Stimulated activated CD4-positive, alpha-beta T cell treated with anti-CD3 and anti-CD28 coated beads, TNF-alpha, amount 100 ng/mL, for 24 hours (primary cell): ENCODE results near the gene PSMF1.

Experiments used
- DNase-seq, 3 experiments: peaks; one replicate each; pipeline ENCODE4 v3.0.0-alpha.2; 2020; ENCODE audit warnings: low read depth in 3 of 3

Gene PSMF1, protein sequence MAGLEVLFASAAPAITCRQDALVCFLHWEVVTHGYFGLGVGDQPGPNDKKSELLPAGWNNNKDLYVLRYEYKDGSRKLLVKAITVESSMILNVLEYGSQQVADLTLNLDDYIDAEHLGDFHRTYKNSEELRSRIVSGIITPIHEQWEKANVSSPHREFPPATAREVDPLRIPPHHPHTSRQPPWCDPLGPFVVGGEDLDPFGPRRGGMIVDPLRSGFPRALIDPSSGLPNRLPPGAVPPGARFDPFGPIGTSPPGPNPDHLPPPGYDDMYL

DNA sequence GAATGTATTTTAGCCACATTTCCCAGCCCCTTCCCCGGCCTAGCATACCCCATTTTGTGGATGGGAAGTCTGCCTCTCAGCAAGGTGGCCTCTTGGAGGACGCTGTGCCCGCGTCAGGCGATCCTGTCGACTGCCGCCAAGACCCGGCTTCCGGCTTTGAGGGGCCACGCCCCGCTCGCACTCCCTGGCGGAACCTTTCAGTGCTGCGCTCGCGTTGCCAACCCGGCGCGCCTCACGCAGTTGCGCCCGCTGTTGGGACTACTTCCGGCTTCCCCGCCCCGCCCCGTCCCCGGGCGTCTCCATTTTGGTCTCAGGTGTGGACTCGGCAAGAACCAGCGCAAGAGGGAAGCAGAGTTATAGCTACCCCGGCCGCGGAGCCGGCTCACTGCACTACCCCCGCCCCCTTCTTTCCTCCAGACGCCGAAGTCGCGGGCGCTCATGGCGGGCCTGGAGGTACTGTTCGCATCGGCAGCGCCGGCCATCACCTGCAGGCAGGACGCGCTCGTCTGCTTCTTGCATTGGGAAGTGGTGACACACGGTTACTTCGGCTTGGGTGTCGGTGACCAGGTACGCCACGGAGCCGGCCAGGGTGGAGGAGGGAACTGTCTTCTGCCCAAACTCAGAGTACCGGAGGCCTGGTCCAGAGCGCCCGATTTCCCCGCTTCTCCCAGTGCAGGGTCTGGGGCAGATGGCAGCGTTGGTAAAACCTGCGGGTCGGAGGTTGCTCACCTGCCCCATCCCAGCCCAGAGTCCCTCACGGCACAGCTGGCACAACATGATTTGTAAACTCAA lies at the start of gene PSMF1:
Gene PSMF1 (plus strand): TSS at position 267 of the 792 bp plus-strand sequence. CDS start 172 bp downstream, at position 439.
- peak; percentile 90 to 95 (median 91) for DNase-seq

DNA sequence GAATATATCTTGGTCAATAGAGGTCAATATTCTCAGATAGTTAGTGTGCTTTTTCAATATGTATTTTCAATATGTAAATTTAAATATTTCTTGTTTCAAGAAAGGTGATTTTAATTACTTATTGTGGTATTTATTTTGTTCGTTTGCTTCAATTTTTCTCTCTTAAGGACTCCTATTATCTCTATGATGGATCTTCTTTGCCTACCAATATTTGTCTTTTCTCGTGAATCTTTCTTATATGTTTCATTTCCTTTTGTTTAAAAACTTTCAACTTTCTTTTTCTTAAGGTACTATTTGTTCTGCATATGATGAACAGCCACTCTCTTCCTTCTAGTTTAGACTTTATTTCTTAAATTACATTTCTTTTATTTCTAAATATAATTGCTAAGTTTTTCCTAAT lies 46.1 kb upstream of the PSMF1 start:
- no peak for DNase-seq

DNA sequence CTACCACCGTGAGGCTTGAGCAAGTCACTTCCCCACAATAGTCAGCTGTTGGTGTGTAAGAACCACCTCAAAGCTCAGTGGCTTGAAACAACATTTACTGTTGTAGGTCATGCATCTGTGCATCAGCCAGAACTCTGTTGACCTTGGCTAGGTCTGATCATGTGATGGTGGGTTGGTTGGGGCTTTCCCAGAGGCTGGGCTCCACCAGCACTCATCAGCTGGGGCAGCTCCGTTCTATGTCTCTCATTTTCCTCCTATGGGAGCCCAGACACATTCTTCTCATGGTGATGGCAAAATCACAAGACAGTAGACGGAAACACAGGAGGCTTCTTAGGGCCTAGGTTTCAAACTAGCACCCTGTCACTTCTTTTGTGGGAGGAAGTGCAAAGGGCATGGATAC lies 42.8 kb upstream of the PSMF1 start:
- no peak for DNase-seq

DNA sequence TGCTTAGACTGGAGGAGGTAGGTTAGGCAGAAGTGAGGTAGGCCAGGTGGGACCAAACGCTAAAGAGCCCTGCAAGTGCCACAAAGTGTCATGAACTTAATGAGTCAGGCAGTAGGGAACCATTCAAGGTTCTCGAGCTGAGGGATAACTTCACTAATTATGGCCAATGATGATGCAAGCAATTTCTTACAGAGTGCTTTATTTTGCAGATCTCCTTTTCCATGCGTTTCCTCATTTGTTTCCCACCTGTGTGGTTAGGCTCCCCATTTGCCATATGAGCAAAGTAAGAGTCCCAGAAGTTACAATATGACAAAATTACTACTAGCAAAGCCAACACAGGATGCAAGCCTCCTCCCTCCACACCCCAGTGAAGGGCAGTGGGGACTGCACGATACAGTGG lies 36.5 kb upstream of the PSMF1 start:
- DNase-seq = no peak

DNA sequence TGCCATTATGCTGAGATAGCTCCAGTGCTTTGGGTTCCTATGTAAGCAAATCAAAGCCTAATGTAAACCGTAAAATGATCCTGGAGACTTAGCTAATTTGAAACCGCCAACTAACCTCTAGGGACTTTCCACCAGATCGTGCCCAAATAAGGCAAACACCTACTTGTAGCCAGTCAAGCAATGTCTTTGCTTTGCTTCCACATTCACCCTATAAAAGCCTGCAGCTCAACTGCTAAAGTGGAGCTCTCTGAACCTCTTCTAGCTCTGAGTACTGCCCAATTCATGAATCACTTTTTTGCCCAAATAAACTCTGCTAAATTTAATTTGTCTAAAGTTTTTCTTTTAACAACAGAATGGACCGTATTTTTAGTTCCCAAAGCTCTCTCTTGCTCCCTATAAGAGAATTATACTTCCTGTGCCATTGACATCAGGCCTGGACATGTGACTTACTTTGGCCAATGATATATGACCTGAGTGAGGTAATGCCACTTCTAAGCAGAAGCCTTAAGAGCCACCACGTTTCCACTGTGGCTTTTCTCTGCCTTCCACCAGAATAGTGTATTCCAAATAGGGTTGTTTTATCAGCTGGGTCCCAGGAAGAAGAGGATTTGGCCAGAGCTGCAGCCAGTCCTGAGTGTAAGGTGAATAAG lies 34.8 kb upstream of the PSMF1 start:
- no peak for DNase-seq

DNA sequence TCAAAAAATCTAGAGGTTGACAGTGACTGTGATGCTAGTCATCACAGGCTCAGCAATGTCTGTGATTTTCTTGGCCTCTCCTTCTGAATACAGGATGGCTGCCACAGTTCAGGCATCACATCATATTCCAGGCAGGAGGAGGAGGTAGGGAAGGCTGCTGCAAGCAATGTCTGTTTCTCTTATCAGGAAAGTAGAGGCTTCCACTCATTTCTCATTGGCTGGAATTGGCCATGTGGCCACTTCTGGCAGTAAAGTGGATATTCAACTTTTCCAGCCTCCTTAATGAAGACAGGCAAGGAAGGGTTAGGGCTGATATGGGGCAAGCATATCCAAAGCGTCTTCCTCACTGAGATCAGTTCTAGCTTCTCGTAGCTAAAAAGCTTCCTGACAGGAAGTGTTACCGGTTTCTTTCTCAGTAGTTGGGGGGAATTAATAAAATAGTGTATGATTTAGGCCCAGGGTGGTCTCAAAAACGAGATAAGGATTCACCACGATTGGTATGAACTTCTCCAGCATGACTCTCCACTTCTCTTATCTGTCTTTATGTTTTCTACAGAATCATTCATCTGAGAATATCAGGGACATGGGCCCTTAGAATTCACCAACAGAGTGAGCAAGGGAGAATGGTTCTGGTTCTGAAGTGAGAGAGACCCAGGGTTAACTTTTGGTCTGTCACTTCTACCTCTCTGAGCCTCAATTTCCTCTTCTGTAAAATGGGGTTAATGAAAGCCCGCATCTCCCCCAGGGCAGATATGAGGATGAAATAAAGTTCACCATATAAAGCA lies 32.7 kb upstream of the PSMF1 start:
- no peak for DNase-seq

DNA sequence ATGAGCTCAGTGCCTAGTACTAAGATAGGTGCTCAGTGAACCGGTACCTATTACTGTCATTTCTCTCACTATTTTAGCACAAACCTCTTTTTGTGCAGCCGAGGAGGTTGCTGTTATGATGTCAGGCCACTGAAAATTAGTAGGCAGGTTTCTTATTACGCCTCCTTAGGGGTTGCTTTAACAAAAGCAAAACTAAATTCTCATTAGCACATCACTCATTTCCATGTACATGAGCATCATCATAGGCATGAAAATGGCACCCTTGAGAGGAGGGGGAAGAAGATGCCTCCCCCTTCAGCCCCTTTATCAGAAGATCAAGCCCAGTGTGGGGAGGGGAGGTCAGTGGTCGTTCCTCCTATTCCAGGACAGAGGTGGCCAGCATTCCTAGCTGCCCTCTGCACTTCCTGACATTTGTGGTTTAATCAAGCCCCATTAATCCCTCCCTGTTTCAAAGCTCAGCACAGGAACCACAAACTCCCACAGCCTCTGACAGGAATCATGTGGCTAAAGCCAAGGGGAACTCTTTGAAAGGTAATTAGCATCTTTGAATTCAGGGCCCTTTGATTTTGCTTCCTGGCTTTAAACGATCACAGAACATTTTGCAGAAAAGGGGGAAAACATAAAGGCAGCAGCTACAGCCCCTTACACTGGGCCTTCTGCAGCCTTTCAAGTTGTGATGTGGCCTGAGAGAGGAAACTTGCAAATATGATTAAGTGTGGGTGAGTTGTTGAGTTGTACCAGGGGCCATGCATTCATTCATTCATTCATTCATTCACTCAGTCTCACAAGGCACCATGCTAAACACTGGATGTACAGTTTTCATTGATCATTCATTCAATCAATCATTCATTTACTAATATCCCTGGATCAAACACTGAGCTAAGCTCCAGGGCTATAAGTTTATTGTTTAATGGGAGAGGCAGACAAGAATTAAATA lies 31.9 kb upstream of the PSMF1 start:
- DNase-seq = no peak

DNA sequence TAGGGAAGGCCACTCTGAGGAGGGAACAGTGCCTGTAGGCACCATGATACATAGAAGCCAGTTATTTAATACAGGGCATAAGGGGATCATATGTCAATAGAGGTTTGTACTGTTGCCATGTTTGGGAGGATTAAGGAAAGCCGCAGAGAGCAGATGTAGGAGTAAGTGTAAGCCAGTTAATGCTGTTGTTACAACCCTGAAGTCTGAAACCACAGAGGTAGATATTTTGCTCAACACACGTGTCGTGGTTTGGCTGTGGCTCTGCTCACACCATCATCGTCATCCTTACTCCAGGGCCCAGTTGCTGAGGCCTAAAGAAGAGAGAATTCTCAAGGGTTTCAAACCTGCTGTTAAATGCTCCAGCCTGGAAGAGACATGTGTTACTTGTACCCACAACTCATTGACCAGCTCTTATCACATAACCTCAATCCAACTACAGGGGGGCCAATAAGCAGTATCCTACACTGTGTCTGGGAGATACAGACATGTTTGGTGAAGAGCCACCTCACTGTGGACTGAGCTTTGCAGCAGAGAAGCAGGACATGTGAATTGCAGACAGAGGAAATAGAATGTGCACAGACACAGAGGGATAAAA lies 31.0 kb upstream of the PSMF1 start:
- peak in 1 of 3 experiments; percentile 4 for DNase-seq

DNA sequence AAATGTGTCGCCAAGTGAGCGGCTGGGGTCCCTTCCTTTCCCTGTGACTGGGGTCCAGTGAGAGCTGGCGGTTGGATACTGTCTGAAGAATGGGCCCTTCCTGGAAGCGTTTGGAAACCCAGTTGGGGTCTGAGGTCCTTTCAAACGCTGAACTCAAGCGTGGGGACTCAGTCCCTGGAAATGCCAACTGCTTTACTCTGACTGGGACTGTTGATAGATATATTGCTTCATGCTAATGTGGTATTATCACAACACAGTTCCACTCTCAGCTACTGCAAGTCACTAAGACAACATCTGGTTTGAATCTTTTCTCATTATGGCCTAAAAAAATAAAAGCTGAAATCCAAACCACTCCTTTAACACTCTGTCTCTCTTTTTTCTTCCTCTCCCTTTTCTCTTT lies 23.7 kb upstream of the PSMF1 start:
- DNase-seq = no peak

DNA sequence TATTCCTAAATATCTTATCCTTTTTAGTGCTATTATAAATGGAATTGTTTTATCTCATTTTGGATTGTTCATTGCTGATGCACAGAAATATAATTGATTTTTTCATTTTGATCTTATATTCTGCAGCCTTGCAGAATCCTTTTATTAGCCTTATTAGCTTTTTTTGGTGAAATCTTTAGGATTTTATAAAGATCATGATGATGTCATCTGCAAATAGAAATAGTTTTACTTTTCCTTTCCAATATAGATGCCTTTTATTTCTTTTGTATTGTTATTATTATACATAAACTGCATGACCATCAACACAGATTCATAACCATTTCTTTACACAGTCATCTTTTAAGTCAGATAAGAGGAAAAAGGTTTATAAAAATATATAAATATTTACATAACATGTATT lies 16.9 kb upstream of the PSMF1 start:
- no peak for DNase-seq

DNA sequence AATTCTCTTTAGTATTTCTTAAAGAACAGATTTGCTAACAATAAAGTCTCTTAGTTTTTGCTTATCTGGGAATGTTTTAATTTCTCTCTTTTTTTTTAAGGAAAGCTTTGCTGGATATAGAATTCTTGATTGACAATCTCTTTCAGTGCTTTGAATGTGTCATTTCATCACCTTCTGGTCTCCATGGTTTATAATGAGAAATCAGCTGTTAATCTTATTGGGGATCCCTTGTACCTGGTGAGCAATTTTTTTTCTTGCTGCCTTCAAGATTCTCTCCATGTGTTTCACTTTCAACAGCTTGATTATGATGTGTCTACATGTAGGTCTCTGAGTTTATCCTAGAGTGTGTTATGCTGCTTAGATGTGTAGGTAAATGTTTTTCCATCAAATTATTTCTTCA lies 16.4 kb upstream of the PSMF1 start:
- no peak for DNase-seq

DNA sequence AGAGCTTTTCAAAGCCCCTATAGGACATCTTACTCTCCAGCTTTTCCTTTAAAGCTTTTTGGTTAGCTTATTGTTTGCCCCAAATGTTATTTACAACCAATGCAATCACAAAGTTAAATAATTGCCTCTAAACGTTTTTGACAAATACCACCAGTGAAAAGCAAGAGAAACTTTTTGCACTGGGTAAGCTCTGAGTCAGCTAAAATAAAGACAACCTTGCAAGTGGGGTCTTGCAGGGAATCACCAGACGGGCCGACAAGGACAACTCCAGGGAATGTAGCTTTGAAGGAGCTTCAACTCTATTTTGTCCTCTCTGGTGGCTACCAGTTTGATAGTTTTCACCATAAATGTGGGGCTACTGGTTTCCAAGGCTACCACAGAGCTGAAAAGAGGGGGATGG lies 14.7 kb upstream of the PSMF1 start:
- DNase-seq = no peak

DNA sequence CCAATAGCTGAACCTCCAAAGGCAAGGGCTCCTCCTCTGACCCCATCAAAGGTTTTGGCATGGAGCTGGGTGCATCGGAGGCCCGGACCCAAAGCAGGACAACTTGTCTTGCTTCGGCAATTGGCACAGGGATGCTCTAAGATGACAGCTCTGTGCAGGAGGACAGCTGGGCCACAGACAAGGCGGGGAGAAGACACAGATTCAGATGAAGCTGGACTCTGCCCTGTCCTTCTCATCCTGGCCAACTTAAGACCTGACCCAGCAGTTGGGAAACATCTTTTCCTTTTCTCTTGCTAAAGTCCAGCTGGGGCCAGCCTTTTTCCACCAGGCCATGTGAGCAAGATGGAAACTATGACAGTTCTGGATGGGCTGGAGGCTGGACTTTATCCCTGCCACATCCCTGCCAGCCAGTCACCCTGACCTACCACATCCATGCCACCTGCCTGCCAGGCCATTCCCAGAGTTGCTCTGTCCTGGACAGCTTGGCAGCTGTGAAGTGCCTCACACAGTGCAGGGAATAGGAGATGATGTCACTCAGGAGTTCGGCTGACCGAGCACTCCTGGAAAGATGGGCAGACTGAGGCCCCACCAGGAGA lies 12.7 kb upstream of the PSMF1 start:
- no peak for DNase-seq

DNA sequence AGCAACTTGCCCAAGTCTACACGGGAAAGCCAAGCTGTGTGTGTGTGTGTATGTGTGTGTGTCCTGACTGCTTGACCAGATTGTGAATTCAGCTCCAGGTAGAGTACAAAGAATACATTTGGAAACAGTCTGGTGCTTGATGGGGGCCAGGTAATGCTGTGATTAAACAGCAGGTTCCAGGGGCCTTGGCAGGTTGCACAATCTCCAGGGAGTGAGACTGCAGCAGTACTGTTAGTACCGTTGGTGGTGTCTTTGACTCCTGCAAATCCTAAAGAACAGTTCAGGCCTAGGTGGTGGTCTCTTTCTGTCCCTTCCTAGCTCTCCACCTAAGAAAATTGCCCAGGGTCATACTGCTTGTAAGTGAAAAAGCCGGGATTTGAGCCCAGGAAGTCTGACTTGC lies 11.2 kb upstream of the PSMF1 start:
- no peak for DNase-seq

DNA sequence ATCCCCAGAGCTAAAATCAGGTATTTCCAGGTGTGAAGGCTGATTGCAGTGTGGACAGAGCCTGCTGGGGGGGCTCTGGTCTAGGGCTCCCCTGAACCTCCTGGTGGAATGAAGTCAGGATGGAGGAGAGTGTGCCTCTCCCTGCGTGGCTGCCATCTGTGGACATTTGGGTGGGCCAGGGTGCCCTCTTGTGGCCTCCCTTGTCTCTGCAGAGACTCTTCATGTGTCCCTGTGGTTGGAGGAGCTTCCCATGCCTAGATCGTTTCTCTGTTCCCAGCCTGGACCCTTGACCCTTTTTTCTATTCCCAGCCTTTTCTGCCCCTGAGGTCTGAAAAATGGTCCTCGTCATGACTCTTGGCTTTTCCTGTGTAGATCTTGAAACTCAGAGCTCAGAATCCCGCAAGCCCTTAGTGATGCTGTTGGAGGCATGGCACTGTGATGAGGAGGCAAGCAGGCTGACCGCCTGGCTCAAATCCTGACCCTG lies 9.9 kb upstream of the PSMF1 start:
- peak; percentile 12 to 55 (median 24) for DNase-seq

DNA sequence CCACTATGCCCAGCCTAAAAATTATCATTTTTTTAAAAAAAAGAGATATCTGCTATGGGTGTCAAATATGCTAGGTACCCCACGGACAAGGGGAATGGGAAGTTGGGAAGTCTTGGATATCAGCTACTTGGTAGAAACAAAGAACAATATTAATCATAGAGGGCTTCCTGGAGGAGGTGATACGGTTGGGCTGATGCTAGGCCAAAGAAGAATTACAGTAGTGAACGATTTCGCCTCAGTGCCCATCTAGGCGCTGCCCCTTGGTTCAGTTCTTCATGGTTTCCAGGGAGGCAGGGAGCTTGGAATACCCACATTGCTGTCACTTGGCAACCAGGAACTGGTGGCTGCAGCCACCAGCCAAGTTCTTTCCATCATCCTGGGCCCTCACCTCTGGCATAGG lies 5.5 kb upstream of the PSMF1 start:
- no peak for DNase-seq

DNA sequence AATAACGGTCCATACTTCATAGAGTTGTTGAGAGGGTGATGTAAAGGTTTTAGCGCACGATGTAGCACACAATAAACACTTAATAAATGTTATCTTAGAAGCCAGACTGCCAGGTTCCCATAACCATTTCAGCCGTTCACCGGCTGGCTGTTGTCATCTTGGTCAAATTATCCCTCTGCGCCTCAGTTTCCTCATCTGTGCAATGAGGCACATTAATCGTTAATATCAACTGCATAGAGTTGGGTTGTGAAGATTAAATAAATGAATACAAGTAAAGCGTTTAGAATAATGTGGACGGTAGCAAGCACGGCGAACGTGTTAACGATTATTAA lies 432 bp upstream of the PSMF1 start:
- no peak for DNase-seq

DNA sequence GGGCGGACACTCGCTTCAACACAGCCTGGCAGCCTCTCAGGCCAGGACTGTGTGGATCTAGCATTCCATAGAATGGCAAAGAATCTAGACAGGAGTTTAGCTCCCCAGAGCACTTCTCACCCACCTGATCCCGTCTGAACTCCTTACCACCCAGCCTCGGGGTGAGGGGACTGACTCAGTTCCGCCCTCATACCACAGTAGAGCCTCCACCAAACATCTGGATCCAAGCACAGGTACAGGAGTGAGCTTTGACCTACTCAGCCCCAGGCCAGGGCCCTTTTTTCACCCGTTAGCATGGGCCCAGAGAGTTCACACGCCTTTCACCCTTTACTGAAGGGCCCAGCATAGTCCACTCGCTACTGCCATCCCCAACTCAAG lies 715 bp downstream of the PSMF1 start:
- no peak for DNase-seq

DNA sequence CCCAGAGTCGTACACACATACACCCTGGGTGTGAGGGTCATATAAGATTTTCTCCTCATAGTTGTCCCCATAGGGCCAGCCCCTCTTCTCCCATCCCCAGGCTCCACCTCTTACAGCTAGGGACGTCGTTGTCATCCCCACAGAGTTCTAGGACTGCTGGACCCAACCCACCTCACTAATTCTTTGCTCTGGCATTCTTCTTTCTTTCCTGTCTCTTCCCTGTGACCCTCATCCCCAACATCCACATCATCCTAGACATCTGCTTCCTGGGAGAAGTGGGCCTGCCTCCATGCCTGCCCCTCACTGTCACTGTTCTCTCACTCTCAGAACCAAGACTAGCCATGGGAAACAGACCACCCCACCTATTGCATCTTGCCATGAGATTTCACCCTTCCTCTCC lies 1.1 kb downstream of the PSMF1 start:
- no peak for DNase-seq

DNA sequence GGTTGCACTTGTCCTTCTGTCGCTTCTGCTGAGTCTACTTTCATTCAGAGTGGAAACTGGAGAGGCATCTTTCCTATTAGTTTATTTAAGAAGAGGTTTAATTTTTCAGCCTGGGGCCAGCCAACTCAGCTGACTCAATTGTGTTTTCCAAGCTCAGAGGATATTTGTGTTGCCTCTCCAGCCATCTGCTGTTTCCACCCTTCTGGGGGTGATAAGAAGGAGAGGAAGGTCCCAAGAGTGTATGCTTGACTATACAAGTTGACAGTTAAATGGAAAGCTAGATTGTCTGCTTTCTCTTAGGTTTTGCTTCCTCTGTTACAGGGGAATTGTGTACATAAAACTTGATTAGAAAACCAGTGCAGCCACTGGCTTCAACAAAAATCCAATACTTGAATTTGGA lies 3.0 kb downstream of the PSMF1 start:
- no peak for DNase-seq
